Neural cell (in vitro differentiated cells): Measurements from ENCODE around the gene FAM168B. TPM values are rescaled to one million over a fixed set of nuclear protein-coding genes. Genes with fewer than 3 reads are reported as not detected.
"Not testable (repeated sequence)": the region's sequence is repeated elsewhere in the genome, so short reads cannot be mapped to it uniquely, and the experiment has no call there.

Source experiments
- H2AFZ ChIP-seq: fragments of 200-600, 300-800 bp; sonication (generic), shearing (Covaris generic); 2 replicates; pipeline ENCODE4 v1.6.0; 2014; ENCODE audit warnings: low read depth, mild to moderate bottlenecking, antibody characterized with exemption, low read length, moderate library complexity
- H3F3A ChIP-seq: fragments of 200-600 bp; shearing (Covaris generic); 2 replicates; pipeline ENCODE4 v1.6.1; 2016; ENCODE audit warnings: mild to moderate bottlenecking, moderate library complexity, mixed read lengths, antibody characterized with exemption, low read length; ENCODE audit not compliant: insufficient read depth, poor library complexity, severe bottlenecking
- H3K27ac ChIP-seq: fragments of 200-600, 300-800 bp; sonication (generic), shearing (Covaris generic); 2 replicates; pipeline ENCODE4 v1.5.1; 2014; ENCODE audit warnings: mild to moderate bottlenecking, low read length, moderate library complexity
- H3K27me3 ChIP-seq: fragments of 300-800, 200-600 bp; sonication (generic), shearing (Covaris generic); 2 replicates; pipeline ENCODE4 v1.6.0; 2014; ENCODE audit warnings: mild to moderate bottlenecking, low read depth, low read length, moderate library complexity; ENCODE audit not compliant: insufficient read depth
- H3K36me3 ChIP-seq: fragments of 300-800, 200-600 bp; sonication (generic), shearing (Covaris generic); 2 replicates; pipeline ENCODE4 v1.5.1; 2014; ENCODE audit warnings: mild to moderate bottlenecking, antibody characterized with exemption, low read length, moderate library complexity; ENCODE audit not compliant: insufficient read depth
- H3K4me2 ChIP-seq: fragments of 300-800, 200-600 bp; sonication (generic), shearing (Covaris generic); 2 replicates; pipeline ENCODE4 v1.6.0; 2014; ENCODE audit warnings: mild to moderate bottlenecking, low read length
- H3K4me3 ChIP-seq: fragments of 300-800, 200-600 bp; sonication (generic), shearing (Covaris generic); 2 replicates; pipeline ENCODE4 v1.5.1; 2014; ENCODE audit warnings: mild to moderate bottlenecking, low read length, moderate library complexity
- H3K79me2 ChIP-seq: fragments of 200-600 bp; shearing (Covaris generic); replicated peaks from 2 replicates; pipeline ENCODE4 v1.6.0; 2014; ENCODE audit warnings: mild to moderate bottlenecking, low read length, moderate library complexity; ENCODE audit not compliant: insufficient read depth
- H3K9ac ChIP-seq: fragments of 300-800, 200-600 bp; sonication (generic), shearing (Covaris generic); 2 replicates; pipeline ENCODE4 v1.6.1; 2016; ENCODE audit warnings: mild to moderate bottlenecking, low read length, mixed read lengths
- H3K9me2 ChIP-seq: fragments of 200-600 bp; shearing (Covaris generic); 2 replicates; pipeline ENCODE4 v1.6.1; 2016; ENCODE audit warnings: mild to moderate bottlenecking, low read length, mixed read lengths; ENCODE audit not compliant: insufficient read depth
- H3K9me3 ChIP-seq: fragments of 200-600, 300-800 bp; sonication (generic), shearing (Covaris generic); 2 replicates; pipeline ENCODE4 v1.6.1; 2016; ENCODE audit warnings: mild to moderate bottlenecking, mixed run types, low read length, moderate library complexity, mixed read lengths
- H4K20me1 ChIP-seq: fragments of 200-600 bp; shearing (Covaris generic); 2 replicates; pipeline ENCODE4 v1.6.1; 2016; ENCODE audit warnings: mild to moderate bottlenecking, mixed run types; ENCODE audit not compliant: insufficient read depth
- EP300 ChIP-seq: fragments of 450-650 bp; conservative IDR thresholded peaks from 2 replicates; pipeline ENCODE4 v1.6.1; 2014; ENCODE audit warnings: antibody characterized with exemption, mild to moderate bottlenecking, moderate library complexity; ENCODE audit not compliant: poor library complexity, severe bottlenecking
- POLR2AphosphoS5 ChIP-seq: IDR thresholded peaks from 2 replicates; pipeline ENCODE4 v1.6.1; 2012
- REST ChIP-seq: IDR thresholded peaks from 2 replicates; pipeline ENCODE4 v1.6.1; 2012; ENCODE audit warnings: borderline replicate concordance
- SMC3 ChIP-seq: fragments of 450-650 bp; conservative IDR thresholded peaks from 2 replicates; pipeline ENCODE4 v1.6.1; 2014; ENCODE audit warnings: antibody characterized with exemption, mild to moderate bottlenecking, moderate library complexity; ENCODE audit not compliant: poor library complexity
- TAF1 ChIP-seq: IDR thresholded peaks from 2 replicates; pipeline ENCODE4 v1.6.1; 2012; ENCODE audit warnings: low read depth
- polyA plus RNA-seq: library from polyadenylated mRNA; depleted of rRNA; stranded (reverse); fragments of >200 nt; gene quantifications from 2 replicates; pipeline ENCODE4 v1.2.3, GENCODE V29; 2014
- TF ChIP-seq, protein P1 (sequence below): fragments of 450-650 bp; IDR thresholded peaks from 2 replicates; pipeline ENCODE4 v1.5.1; 2014; ENCODE audit warnings: antibody characterized with exemption, mild to moderate bottlenecking, moderate library complexity; ENCODE audit not compliant: poor library complexity, severe bottlenecking

The FAM168B gene
- polyA plus RNA-seq, 1 donor from 2014 or later = 162 TPM

- H3K27ac ChIP-seq = no peak overlapping the region
- H3F3A ChIP-seq = no peaks in the 10 kb centered on the region
- TF ChIP-seq POLR2AphosphoS5 (no peak), EP300 (no peak), REST (no peak)
- TF ChIP-seq, protein P1, sequence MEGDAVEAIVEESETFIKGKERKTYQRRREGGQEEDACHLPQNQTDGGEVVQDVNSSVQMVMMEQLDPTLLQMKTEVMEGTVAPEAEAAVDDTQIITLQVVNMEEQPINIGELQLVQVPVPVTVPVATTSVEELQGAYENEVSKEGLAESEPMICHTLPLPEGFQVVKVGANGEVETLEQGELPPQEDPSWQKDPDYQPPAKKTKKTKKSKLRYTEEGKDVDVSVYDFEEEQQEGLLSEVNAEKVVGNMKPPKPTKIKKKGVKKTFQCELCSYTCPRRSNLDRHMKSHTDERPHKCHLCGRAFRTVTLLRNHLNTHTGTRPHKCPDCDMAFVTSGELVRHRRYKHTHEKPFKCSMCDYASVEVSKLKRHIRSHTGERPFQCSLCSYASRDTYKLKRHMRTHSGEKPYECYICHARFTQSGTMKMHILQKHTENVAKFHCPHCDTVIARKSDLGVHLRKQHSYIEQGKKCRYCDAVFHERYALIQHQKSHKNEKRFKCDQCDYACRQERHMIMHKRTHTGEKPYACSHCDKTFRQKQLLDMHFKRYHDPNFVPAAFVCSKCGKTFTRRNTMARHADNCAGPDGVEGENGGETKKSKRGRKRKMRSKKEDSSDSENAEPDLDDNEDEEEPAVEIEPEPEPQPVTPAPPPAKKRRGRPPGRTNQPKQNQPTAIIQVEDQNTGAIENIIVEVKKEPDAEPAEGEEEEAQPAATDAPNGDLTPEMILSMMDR = no peak
- no peak overlapping the region for H2AFZ ChIP-seq
- H3K9ac ChIP-seq = no peak overlapping the region
- no peak overlapping the region for H3K4me2 ChIP-seq
- H3K9me3 ChIP-seq = no peaks in the 10 kb centered on the region
- no peaks in the 10 kb centered on the region for H3K36me3 ChIP-seq
- H3K27me3 ChIP-seq = no peaks in the 10 kb centered on the region
- no peak overlapping the region for H3K4me3 ChIP-seq
- H3K79me2 ChIP-seq = peaks cover 47% of the 10 kb centered on the region
- H3K9me2 ChIP-seq = no peaks in the 10 kb centered on the region
- H4K20me1 ChIP-seq = peaks cover 4% of the 10 kb centered on the region
Measured at GRCh38 chr2:131077182-131077846, 15.9 kb downstream of the FAM168B start.

- H3K27me3 ChIP-seq = no peaks in the 10 kb centered on the region
- TF ChIP-seq SMC3 (no peak), TAF1 (no peak), EP300 (no peak)
- H3K9ac ChIP-seq = no peak overlapping the region
- H2AFZ ChIP-seq = no peak overlapping the region
- H3K27ac ChIP-seq = no peak overlapping the region
- H3K4me3 ChIP-seq = no peak overlapping the region
- no peaks in the 10 kb centered on the region for H3K9me2 ChIP-seq
- peaks cover 41% of the 10 kb centered on the region for H3K79me2 ChIP-seq
- no peaks in the 10 kb centered on the region for H3K36me3 ChIP-seq
- no peak overlapping the region for H3K4me2 ChIP-seq
- no peaks in the 10 kb centered on the region for H3F3A ChIP-seq
- H3K9me3 ChIP-seq = no peaks in the 10 kb centered on the region
- H4K20me1 ChIP-seq = peaks cover 4% of the 10 kb centered on the region
Measured at GRCh38 chr2:131076707-131077106, 16.6 kb downstream of the FAM168B start.

- H3K9ac ChIP-seq, H4K20me1 ChIP-seq, H2AFZ ChIP-seq, H3K36me3 ChIP-seq, H3F3A ChIP-seq, H3K4me2 ChIP-seq, H3K4me3 ChIP-seq, H3K27ac ChIP-seq, H3K9me3 ChIP-seq, H3K27me3 ChIP-seq, H3K9me2 ChIP-seq: not testable (repeated sequence)
- peaks cover 38% of the 10 kb centered on the region for H3K79me2 ChIP-seq
Measured at GRCh38 chr2:131075578-131075977, 17.7 kb downstream of the FAM168B start.

- not testable (repeated sequence) for H3F3A ChIP-seq, H3K27me3 ChIP-seq, H3K36me3 ChIP-seq, H3K9me2 ChIP-seq, H3K4me2 ChIP-seq, H3K27ac ChIP-seq, H3K4me3 ChIP-seq, H3K9ac ChIP-seq, H2AFZ ChIP-seq, H3K9me3 ChIP-seq, H4K20me1 ChIP-seq
- H3K79me2 ChIP-seq = peaks cover 25% of the 10 kb centered on the region
Measured at GRCh38 chr2:131068172-131068571, 25.1 kb downstream of the FAM168B start.
